NCI-H1105 (cell line): ENCODE measurements around the gene CIRBP.

Experiments
- DNase-seq: peaks from one replicate; lab custom pipeline; 2025; lab: John Stamatoyannopoulos, UW

Gene CIRBP

DNA sequence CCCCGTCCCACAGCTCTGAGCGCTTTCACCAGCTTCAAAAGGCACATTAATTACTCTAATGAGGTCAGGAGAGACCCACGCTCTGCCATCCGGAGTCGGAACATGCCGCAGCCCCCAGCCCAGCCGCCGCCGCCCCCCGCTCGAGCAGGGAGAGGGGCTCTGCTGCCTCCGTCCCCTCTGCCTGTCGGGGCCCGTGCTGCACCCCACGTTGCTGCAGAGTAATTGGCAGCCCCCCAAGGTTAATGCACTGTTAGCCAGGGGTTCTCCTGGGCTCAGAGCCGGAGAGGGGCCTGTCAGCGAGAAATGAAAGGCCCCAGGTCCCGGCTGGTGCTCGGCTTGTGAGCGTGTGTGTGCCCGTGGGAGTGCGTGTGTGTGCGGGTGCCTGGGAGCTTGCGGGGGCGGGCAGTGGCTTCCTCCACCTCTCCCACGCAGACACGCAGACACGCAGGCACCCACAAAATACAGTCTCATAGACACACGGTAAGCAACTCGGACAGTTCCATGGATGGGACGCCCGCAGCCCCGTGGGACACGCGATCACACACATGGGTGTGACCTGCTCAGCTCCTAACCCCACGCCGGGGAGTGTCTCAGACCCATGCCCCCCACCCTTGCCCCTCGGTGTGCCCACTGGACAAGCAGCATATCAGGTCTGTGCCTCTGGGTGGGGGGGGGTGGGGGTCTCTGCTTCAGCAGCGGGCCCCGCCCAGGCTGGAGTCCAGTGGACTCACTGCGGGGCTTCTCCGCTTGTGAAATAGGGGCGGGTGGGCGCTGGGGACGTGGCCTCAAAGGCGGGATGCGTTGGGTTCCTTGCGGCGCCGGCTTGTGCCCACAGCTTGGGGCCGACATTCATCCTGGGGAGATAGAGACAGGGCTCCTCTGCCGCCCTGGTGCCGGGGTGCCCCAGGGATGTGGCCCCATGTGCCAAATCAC is 11.8 kb downstream of the CIRBP start:
- DNase-seq: no peak

DNA sequence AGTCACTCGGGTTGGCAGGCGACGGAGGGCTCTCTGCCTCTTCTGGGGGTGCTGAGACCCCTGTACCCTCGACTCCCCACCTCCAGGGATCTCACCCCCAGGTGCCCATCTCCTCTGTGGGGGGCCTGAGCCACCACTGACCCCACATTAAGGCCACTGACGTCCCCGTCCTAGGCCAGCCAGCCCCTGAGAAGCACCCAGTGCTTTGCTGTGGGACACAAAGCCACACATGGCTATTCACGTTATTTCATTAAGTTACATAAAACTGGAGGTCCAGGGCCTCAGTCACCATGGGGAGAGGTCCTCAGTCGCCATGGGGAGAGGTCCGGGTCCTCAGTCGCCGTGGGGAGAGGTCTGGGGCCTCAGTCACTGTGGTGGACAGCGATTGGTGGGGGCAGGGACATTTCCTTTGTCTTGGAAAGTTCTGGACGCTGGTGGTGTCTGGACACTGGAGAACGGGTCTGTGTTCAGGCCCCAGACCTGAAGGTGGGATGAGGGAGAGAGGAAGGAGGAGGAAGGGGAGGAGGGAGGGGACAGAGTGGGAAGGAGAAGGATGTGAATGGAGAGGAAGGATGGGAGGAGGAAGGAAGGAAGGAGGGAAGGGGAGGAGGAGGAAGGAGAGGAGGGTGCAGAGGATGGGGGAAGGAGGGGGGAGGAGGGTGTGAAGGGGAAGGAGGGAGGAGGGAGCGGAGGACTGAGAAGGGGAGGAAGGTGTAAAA is 12.6 kb downstream of the CIRBP start:
- no peak for DNase-seq

DNA sequence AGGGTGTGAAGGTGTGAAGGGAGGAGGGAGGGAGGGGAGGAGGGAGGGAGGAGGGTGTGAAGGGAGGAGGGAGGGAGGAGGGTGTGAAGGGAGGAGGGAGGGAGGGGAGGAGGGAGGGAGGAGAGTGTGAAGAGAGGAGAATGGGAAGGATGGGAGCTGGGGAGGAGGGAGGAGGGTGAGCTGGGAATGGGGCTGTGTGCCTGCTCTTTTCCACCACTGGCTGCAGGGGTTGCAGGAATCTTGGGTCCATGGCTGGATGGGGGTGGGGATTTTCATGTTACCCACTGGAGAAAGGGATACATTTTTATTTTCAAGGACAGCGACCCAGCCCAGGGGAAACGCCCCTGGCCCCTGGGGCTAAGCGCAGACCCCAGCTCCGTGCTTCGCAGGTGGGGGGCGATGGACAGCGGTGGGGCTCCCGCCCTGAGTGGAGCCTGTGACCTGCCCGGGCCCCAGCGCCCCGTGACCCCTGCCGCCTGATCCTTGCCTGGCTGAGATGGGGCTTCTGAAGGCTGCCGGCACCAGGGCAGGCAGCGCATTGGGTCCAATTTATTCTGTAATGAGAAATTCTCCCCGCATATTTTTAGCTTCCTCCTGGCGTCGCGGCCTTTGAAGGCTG is 13.6 kb downstream of the CIRBP start:
- no peak for DNase-seq

DNA sequence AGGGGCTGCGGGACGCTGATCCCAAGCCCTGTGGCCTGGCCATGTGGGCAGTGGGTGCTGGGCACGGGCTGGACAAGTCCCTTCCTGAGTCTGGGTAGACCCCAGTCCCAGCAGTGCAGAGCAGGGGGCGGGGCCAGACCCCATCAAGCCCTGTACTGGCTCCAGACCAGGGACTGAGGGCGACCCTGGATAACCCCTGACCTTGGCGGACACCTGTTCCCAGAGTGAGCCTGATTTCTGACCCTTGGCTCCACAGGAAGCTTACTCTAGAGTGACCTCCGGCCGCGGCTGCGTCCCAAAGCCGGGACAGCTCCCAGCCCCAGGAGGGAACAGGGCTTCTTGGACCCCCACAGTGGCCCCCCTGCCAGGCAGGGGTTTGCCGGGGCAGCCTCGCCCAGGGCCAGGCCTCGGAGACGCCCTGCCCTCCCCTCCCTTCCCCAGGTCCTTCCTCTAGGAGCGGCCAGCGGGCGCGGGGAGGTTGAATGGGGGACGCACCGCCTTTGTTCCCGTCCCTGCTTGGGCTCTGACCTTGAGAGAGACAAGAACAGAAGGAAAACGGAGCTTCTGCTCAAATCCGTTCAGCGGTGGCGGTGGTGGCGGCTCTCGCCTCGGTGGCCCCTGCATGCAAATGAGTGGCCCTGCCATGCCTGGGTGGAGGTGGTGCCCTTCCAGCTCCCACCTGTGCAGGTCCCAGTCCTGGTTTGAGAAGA is 14.2 kb downstream of the CIRBP start:
- no peak for DNase-seq

DNA sequence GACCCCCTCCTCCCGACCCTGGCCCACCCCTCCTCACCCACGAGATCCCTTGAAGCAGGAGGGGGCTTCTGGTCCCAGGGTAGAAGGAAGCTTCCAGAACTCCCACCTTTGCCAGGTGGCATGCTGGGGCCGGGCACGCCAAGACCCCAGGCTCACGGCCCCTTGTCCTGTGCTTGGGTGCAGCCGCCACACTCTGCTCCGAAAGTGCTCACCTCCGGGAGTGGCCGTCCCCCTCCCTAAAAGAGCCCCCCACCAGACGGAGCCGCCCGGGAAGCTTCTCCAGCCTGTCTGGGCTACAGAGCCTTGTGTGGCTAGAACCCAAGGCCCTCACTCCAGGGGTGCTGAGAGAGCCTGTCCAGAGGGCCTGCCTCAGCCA is 14.8 kb downstream of the CIRBP start:
- DNase-seq: no peak

DNA sequence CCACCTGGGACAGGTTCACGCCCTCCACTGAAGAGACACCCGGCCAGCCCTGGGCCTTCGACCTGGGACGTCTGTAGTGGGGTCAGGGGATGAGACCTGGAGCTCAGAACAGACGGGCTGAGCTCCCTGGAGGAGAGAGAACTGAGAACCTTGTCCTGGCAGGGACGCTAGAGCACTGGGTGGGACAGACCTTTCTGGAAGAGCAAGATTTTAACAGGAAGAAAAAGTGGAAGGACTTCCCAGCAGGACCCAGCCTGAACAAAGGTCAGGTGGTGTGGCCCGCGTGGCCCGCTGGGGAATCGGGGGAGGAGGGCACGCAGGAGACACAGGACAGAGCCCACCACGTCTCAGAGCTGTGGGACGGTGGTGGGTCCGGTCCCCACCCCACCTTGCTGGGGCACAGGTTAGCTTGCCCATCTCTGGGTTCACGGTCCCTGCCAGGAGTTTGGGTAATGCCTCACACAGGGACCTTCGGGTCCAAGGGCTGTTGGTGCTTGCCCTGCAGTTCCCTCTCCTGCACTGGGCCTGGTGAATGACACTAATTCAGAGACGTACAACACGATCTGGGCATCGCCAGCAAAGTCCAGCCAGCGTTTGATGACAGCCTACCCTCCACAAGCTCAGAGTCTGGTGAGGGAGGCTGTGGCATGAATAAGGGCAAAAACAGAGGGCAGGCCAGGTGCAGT is 15.3 kb downstream of the CIRBP start:
- DNase-seq: no peak

DNA sequence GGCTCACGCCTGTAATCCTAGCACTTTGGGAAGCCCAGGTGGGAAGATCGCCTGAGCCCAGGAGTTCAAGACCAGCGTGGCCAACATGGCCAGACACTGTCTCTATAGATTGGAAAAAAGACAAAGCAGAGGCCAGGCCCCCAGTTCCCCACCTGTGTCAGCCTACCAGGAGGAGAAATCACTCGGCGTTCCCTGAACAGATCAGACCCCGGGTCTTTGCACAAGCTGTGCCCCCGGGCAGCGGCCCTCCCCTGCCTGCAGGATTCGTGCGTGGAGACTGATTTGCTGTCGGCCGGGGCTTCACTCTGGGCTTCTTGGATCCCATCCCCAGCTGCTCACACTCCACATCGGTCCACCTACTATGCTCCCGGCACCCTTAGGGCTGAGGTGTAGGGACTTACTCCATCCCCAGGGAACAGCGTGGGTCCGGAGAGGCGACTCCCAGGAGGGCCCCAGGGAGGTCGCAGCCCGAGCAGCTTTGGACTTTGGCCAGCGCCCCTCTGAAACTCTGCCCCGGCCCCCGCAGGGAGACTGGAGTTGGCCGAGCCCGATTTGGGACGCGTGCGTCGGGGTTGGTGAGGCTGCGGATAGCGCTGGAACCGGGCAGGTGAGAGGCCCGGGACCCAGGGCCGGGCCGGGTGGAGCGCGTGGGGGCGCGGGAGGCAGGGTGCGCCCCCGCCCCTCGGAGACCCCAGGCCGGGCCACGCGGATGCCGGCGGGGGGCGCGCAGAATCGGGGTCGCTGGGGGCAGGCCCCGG is 16.0 kb downstream of the CIRBP start:
- DNase-seq: no peak

DNA sequence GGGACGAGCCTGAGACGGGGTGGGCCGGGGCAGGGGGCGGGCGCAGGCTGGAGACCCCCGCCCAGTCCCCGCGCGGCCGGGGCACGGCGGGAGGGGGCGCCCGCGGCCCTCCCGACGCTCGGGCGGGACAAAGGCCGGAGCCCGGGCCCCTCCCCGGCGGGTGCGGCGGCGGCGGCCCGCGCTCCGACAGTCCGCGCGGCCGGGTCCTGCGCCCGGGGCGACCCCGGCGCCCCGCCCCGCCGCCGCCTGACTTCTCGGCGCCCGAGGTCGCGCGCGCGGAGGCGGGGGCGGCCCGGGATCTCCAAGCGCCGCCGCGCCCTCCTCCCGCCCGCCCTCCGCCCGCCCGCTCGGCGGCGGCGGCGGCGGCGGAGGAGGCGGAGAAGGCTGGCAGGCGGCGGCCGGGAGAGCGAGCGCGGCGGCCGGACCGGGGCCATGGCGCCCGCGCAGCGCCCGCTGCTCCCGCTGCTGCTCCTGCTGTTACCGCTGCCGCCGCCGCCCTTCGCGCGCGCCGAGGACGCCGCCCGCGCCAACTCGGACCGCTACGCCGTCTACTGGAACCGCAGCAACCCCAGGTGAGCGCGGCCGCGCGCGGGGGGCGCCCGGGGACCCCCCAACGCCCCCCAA is 16.7 kb downstream of the CIRBP start, which contains the start of gene EFNA2:
TSS of gene EFNA2 (plus strand) at position 137 of the 624 bp plus-strand sequence. CDS start at position 433, 296 bp downstream.
- DNase-seq: no peak

DNA sequence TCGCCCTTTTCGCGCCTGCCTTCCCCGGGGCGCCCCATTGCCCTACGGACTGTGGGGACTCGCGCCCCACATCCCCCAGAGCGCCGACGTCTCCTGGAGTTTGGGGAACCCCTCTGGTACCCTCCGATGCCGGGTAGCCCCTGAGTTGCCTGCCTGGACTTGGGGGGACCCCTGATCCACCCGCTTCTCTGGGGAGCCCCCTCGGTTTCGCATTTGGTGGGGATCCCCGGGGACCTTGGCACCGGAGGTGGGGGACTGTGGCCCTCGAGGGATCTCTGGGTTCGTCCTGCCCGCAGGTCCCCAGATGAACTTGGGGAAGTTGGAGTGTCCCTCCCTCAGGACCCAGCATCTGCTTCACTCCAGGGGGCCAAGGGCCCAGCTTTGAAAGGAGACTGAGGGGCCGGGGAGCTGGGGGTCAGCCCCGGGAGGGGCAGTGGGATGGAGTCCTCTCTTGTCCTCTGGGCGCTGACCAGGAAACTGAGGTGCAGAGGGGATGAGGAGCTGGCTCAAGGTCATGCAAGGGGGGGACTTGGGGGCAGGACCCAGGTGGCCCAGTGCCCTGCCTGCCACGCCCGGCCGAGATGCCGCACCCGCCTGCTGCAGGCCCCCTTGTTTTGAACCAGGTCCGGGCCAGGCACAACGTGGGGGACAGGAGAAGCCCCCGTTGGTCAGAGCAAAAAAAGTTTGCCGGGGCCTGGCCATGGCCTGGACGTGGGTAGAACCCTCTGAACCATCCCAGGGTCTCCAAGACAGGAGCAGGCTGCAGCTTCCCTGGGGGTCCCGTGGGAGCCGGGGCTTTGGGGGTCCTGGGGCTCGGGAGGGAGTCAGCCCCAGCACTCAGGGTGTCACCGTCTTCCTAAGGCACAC is 17.6 kb downstream of the CIRBP start:
- DNase-seq: no peak

DNA sequence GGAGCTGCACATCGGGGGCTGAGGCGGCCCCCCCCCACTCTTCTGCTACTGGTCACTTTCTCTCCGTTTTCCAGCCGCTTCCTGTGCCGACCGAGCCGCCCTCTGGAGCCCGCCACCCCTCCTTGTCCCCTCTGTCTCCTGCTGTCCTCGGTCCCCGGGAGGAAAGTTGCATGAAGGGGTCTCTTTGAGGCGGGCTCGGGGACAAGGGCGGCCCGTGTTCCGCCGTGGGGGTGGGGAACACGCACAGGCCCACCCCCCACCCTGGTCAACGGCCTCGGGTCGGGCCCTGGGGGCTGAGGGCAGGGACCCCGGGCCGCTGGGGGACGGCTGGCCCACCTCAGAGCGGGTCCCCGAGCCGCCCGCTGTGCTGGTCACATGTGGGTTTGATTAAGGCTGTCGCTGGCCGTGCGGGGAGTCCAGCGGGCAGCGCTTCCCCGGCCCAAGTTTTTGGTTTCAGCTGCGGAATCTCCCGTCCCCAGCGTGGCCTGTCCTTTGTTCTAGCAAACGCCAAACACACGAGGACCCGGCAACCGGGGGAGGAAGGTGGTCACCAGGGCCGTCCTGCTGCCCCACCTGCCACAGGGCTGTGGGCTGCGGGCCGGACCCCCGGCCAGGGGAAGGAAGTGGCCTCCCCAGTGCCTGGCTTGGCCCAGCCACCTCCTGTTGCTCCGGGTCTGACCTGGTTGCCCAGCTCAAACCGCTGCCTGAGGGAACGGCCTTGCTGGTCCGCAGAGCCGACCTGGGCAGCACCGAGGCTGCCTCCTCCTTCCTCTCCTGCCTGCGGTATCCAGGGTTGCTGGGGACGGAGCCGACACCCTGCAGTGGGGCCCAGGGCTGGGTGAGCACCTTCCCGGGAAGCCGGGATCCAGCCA is 18.5 kb downstream of the CIRBP start:
- no peak for DNase-seq

DNA sequence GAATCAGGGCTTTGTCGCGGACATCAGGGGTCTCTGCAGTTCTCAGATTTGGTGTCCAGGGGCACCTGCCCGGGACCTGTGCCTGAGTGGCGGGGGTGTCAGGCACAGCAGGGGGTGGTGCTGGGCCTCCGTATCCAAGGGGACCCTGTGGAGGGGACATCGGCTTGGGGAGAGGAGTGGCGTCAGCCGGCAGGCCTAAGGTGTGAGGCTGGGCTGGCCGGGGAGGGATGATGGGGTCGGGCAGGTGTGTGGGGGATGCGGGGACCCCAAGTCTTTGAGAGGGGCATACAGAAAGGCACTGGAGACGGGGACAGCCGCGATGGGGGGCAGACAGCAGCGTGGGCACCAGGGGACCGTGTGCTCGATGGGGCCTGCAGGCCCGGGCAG is 19.1 kb downstream of the CIRBP start:
- DNase-seq: no peak

DNA sequence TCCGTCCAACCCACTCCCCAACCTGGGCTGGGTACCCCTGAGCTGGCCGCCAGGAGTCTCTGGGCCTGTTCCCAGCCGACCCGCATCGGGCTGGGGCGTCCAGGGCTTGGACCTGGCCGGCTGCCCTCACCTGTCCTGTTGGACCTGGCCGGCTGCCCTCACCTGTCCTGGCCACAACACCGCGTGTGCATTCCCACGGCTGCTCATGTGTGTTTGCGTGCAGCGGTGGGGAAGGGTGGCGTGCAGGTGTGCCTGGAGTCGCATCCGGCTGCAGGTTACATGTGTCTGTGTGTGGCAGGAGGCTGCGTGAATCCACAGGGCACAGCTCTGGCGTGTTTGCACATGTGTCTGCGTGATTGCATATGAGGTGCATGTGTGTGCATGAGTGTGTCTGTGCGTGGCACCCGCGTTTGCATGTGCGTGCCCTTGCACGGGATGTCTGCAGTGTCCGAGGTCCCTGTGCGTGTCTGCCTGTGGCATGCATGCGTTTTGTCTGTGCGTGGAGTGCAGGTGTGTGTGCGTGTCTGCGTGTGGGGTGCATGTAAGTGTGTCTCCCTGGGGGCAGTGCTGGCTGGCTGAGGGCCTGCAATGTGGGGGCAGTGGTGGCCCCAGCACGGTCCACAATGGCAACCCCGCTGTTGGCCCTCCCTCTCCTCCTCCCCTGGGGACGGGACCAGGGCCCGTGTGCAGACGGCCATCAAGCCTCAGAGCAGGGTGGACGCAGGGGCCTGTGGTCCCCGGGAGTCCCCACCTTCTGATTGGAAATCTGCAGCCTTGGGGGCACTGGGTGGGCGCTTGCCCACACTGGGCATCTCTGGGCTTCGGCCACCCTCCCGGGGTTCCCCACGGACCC is 19.9 kb downstream of the CIRBP start:
- no peak for DNase-seq

DNA sequence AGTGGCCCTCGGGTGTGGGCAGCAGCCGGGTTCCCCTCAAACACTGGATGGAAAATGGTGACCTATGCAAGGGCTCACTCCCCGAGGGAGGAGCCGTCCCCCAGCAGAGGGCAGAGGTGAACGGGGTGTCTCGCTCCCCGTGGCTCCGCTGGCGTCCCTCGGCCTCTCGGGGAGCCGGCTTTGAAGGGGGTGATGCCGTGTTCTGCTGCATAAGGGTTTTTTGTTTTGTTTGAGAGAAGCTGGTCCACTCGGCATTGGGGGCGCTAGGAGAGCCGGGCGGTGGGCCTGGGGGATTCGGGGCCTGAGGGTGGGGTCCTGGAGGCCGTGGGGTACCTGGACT is 20.5 kb downstream of the CIRBP start:
- no peak for DNase-seq

DNA sequence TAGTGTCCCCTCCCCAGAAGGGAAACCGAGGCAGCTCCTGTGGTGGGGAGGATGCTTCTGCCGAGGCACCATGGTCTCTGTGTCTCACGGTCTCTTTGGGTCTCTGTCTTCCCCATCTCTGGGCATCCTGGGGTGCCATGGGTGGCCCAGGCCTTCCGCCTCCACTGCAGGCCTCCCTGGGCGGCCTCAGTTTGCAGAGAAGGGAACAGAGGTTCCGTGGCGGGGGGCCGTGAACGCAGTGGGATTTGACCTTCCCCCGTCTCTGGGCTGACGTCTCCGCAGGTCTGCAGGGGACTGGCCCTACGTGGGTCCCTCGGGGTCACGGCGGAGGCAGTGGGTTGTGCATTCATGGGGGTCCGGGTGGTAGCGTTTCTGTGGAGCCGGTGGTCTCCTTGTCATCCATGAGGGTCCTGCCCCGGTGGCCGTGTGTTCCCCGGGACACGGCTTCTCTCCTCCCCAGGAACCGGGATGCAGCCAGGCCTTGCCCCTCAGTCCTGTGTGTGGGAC is 21.1 kb downstream of the CIRBP start:
- no peak for DNase-seq

DNA sequence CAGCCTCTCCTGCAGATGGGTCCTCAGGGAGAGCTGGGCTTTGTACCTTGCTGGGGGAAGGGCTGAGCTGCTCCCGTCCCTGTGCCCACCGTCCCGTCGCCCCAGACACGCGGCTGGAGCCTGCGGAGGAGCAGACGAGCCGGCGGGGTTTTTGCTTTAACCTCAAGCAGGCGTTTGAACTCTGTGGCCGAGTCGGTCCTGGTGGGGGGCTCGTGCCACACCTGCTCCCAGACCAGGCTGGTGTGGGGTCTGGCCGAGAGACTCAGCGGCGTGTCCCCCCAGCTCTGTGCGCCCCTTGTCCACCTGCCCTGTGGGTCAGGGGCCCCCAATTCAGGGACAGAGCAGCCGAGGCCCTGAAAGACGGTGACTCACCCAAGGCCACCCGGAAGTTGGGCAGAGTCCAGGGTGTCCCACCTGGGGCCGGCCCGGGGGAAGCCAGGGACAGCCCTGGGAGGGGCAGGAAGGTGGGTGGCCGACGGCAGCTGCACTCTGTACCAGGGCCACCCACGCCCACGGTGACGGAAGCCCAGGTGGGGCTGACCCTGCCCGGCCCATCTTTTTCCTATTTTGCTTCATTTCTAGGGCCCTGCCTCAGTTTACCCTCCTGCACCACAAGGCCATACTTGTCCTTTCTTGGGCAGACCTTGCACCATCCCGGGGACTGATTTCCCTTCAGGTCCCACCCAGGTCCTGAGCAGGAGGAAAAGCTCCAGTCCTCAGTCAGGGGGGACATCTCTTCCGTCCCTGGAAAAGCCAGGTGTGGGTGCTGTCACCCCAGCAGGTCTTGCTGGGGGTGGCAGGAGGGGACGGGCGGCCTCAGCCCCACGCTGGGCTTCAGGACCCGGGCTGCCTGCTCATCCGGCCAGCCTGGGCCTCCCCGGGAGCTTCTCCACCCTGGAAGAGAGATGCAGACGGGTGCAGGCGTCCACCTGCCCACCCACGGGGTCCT is 21.8 kb downstream of the CIRBP start:
- DNase-seq: no peak

DNA sequence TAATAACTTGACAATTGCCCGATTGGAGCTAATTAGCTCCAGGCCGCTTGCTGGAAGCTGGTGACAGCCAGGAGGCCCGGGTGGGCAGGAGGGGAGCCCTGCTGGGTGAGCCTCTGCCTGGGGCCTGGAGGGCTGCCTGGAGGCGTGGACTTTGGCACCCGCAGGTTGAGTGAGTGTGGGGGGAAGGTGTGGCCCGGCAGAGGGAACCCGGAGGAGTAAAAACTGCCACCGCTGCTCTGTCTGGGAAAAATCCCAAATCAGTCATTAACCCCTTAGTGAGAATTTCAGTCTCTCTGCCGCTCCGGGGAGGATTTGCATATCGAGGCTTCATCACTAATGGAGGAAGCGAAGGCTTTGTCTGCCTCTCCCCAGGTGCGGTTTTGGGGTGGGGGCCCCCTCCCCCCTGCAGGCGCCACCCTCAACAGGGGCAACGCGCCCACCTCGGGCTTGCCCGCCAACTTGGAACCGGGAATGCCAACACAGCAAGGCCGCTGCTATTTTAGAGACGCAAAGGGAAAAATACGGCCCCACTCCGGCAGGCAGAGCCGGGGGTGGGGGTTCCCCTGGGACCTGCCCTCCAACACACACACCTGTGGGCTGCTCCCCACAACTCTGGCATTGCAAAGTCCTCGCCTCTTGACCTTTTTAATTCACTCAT is 22.8 kb downstream of the CIRBP start:
- no peak for DNase-seq
